GM18511 (cell line): ENCODE measurements around the gene MYO1F.
A peak's percentile ranks its signal among the peaks of the same experiment; 100 is the strongest.

ENCODE experiments used
- ATAC-seq: cut with Tn5 transposase; IDR thresholded peaks from one replicate; pipeline ENCODE4 v1.9.1; 2021; ENCODE audit warnings: mild to moderate bottlenecking, moderate library complexity; ENCODE audit not compliant: unreplicated experiment

Gene MYO1F

DNA sequence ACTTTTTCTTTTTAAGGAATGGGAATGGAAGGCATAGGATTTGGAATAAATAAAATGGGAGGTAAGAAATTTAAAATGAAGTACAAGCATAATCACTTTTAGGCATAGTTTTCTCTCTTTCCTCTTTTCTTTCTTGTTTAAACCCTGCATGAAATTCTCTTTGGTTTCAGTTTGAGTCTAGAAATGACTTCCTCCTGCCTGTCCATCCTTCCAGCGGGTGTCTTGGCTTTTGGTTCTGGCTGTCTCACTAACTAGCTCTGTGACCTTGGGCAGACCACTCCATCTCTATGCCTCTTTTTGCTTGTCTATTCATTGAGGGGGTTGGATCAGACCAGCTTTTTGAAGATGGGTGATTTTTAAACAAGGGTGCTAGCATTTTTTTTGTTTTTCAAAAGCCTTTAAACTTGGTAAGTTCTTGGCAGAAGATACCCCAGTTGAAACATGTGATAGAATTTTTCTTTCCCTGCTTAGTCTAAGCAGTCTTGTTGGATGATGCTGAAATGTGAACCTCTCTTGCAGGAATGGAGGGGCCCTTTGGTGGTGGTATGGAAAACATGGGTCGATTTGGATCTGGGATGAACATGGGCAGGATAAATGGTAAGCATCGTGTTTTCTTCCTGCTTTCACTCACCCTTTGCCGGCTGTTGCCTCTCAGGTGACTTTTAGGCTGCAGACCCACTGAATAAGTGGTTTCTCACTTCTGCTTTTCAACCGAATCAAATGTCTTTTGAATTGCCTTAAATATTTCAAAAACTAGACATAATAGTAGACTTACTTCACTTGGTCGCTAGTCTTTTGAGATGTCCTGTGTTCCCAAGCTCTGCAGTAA is 103.4 kb downstream of the MYO1F start:
- ATAC-seq = peak; percentile 69
